Measurements from ENCODE around the gene EDIL3. TPM values are rescaled to one million over a fixed set of nuclear protein-coding genes. Genes with fewer than 3 reads are reported as not detected.

The EDIL3 gene
- total RNA-seq, 1 experiment from 2014 or later: 0.07 TPM

GRCh38 chr5:83917261-83917908, 467.3 kb downstream of the EDIL3 start:
- Mint-ChIP-seq H3K4me3 (ENCODE audit: low read depth, unreplicated experiment) (no peak overlapping the region), H3K4me1 (ENCODE audit: low read depth, unreplicated experiment) (peaks cover 9% of the 10 kb centered on the region), H3K9me3 (ENCODE audit: low read depth, unreplicated experiment) (no peaks in the 10 kb centered on the region), H3K27ac (ENCODE audit: unreplicated experiment) (no peak overlapping the region), H3K27me3 (ENCODE audit: unreplicated experiment) (no peaks in the 10 kb centered on the region), H3K36me3 (ENCODE audit: insufficient read depth, unreplicated experiment) (no peaks in the 10 kb centered on the region)
- intact Hi-C loops (cut with micrococcal nuclease; ENCODE audit: unreplicated experiment): no loop called here
- no peak for DNase-seq
- CTCF ChIA-PET: interaction anchor here (1.0 kb wide), 2 partner anchors 10 to 1625 kb away, joined by 3 to 4 read pairs; no protein-coding TSS in a partner anchor
- BruUV-seq (replicated peaks): no TSS peak
- TF ChIP-seq CTCF (IDR thresholded peaks at IDR 0.05; ENCODE audit: unreplicated experiment): no peak

- intact Hi-C loops (cut with micrococcal nuclease; ENCODE audit: unreplicated experiment): no loop called here
- CTCF ChIA-PET: no interaction called here
- Mint-ChIP-seq H3K4me3 (ENCODE audit: low read depth, unreplicated experiment) (no peak overlapping the region), H3K4me1 (ENCODE audit: low read depth, unreplicated experiment) (no peaks in the 10 kb centered on the region), H3K27ac (ENCODE audit: unreplicated experiment) (no peak overlapping the region), H3K36me3 (ENCODE audit: insufficient read depth, unreplicated experiment) (no peaks in the 10 kb centered on the region), H3K27me3 (ENCODE audit: unreplicated experiment) (no peaks in the 10 kb centered on the region), H3K9me3 (ENCODE audit: low read depth, unreplicated experiment) (no peaks in the 10 kb centered on the region)
- TF ChIP-seq CTCF (IDR thresholded peaks at IDR 0.05; ENCODE audit: unreplicated experiment): no peak
- DNase-seq: no peak
- no TSS peak for BruUV-seq (replicated peaks)
Measured at GRCh38 chr5:83914662-83915418, 469.8 kb downstream of the EDIL3 start.

- Mint-ChIP-seq H3K27ac (ENCODE audit: unreplicated experiment) (no peak overlapping the region), H3K4me3 (ENCODE audit: low read depth, unreplicated experiment) (no peak overlapping the region), H3K27me3 (ENCODE audit: unreplicated experiment) (no peaks in the 10 kb centered on the region), H3K9me3 (ENCODE audit: low read depth, unreplicated experiment) (no peaks in the 10 kb centered on the region), H3K36me3 (ENCODE audit: insufficient read depth, unreplicated experiment) (no peaks in the 10 kb centered on the region), H3K4me1 (ENCODE audit: low read depth, unreplicated experiment) (no peaks in the 10 kb centered on the region)
- DNase-seq: no peak
- no peak for TF ChIP-seq CTCF (IDR thresholded peaks at IDR 0.05; ENCODE audit: unreplicated experiment)
- CTCF ChIA-PET: no interaction called here
- intact Hi-C loops (cut with micrococcal nuclease; ENCODE audit: unreplicated experiment): no loop called here
- no TSS peak for BruUV-seq (replicated peaks)
Measured at GRCh38 chr5:83914199-83914598, 470.5 kb downstream of the EDIL3 start.

GRCh38 chr5:83913593-83913992, 471.1 kb downstream of the EDIL3 start:
- no peaks in the 10 kb centered on the region for H3K9me3 Mint-ChIP-seq (ENCODE audit: low read depth, unreplicated experiment)
- H3K27ac Mint-ChIP-seq (ENCODE audit: unreplicated experiment): no peak overlapping the region
- no peak for TF ChIP-seq CTCF (IDR thresholded peaks at IDR 0.05; ENCODE audit: unreplicated experiment)
- H3K27me3 Mint-ChIP-seq (ENCODE audit: unreplicated experiment): no peaks in the 10 kb centered on the region
- no peak overlapping the region for H3K4me3 Mint-ChIP-seq (ENCODE audit: low read depth, unreplicated experiment)
- H3K4me1 Mint-ChIP-seq (ENCODE audit: low read depth, unreplicated experiment): no peaks in the 10 kb centered on the region
- BruUV-seq (replicated peaks): no TSS peak
- H3K36me3 Mint-ChIP-seq (ENCODE audit: insufficient read depth, unreplicated experiment): no peaks in the 10 kb centered on the region
- no peak for DNase-seq
- intact Hi-C loops (cut with micrococcal nuclease; ENCODE audit: unreplicated experiment): no loop called here
- CTCF ChIA-PET: no interaction called here

Data from Calu3 (cell line).